ENCODE results near the gene TNFRSF17.

DNA sequence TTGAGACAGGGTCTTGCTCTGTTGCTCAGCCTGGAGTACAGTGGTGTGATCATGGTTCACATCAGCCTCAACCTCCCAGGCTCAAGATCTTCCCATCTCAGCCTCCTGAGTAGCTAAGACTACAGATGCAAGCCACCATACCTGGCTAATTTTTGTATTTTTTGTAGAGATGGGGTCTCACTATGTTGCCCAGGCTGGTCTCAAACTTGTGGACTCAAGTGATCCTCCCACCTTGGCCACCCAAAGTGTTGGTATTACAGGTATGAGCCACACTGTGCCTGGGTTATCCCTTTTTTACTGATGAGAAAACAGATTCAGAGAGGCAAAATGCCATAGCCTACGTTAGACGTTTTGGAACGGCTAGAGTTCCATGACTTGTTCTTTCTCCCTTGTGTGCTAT is 41.6 kb downstream of the TNFRSF17 start:
- TF ChIP-seq, protein P1, sequence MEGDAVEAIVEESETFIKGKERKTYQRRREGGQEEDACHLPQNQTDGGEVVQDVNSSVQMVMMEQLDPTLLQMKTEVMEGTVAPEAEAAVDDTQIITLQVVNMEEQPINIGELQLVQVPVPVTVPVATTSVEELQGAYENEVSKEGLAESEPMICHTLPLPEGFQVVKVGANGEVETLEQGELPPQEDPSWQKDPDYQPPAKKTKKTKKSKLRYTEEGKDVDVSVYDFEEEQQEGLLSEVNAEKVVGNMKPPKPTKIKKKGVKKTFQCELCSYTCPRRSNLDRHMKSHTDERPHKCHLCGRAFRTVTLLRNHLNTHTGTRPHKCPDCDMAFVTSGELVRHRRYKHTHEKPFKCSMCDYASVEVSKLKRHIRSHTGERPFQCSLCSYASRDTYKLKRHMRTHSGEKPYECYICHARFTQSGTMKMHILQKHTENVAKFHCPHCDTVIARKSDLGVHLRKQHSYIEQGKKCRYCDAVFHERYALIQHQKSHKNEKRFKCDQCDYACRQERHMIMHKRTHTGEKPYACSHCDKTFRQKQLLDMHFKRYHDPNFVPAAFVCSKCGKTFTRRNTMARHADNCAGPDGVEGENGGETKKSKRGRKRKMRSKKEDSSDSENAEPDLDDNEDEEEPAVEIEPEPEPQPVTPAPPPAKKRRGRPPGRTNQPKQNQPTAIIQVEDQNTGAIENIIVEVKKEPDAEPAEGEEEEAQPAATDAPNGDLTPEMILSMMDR (IDR thresholded peaks at IDR 0.05): no peak
- TF ChIP-seq POLR2AphosphoS5 (IDR thresholded peaks at IDR 0.05; ENCODE audit: insufficient read depth in 1 of 2, low read depth in 1 of 2) (no peak), POLR2A (IDR thresholded peaks at IDR 0.05) (no peak)
